ENCODE results near the gene AQP5.

GRCh38 chr12:49969027-49969426 is 7.4 kb downstream of the AQP5 start:
- TF ChIP-seq CTCF (IDR thresholded peaks at IDR 0.05) (no peak), POLR2A (IDR thresholded peaks at IDR 0.05) (no peak)
